ENCODE data around the gene TATDN2. TPM values are rescaled to one million over a fixed set of nuclear protein-coding genes. Genes with fewer than 3 reads are reported as not detected.

The TATDN2 gene, protein sequence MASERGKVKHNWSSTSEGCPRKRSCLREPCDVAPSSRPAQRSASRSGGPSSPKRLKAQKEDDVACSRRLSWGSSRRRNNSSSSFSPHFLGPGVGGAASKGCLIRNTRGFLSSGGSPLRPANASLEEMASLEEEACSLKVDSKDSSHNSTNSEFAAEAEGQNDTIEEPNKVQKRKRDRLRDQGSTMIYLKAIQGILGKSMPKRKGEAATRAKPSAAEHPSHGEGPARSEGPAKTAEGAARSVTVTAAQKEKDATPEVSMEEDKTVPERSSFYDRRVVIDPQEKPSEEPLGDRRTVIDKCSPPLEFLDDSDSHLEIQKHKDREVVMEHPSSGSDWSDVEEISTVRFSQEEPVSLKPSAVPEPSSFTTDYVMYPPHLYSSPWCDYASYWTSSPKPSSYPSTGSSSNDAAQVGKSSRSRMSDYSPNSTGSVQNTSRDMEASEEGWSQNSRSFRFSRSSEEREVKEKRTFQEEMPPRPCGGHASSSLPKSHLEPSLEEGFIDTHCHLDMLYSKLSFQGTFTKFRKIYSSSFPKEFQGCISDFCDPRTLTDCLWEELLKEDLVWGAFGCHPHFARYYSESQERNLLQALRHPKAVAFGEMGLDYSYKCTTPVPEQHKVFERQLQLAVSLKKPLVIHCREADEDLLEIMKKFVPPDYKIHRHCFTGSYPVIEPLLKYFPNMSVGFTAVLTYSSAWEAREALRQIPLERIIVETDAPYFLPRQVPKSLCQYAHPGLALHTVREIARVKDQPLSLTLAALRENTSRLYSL
- 29.3 TPM for total RNA-seq

GRCh38 chr3:10248184-10248983, at the start of gene TATDN2:
TATDN2 (plus strand) TSS chr3:10248459; CDS start chr3:10249201, 742 bp downstream.

GRCh38 chr3:10292505-10293419, 44.5 kb downstream of the TATDN2 start, which contains the start of gene GHRL:
GHRL (minus strand) TSS chr3:10292947; CDS start chr3:10290180, 2,767 bp downstream.

Small RNA genes within 50 kb of the gene (small RNA-seq; reads per million reads assigned to genes)
- 0.25 reads per million, percentile 18 among the genes with 10 or more reads in this experiment for gene MIR378B (ENCODE audit: low replicate concordance)
- not detected for gene RF02126 (ENCODE audit: low replicate concordance)

Other genes with a start within 250 kb of the TATDN2 start
- 14.9 TPM for gene FANCD2, start 222.0 kb upstream of the TATDN2 start, total RNA-seq
- gene FANCD2OS, start 140.2 kb upstream of the TATDN2 start, total RNA-seq, result not detected
- 123 TPM for gene BRK1, start 132.8 kb upstream of the TATDN2 start, total RNA-seq
- 55.0 TPM for gene VHL, start 106.7 kb upstream of the TATDN2 start, total RNA-seq
- 2.7 TPM for gene IRAK2, start 83.5 kb upstream of the TATDN2 start, total RNA-seq
- gene GHRL, start 44.5 kb downstream of the TATDN2 start, total RNA-seq, result 3.6 TPM
- 107 TPM for gene SEC13, start 72.7 kb downstream of the TATDN2 start, total RNA-seq